HG02981 (cell line): ENCODE results near the gene TREX2.

Experiments used
- ATAC-seq: cut with Tn5 transposase; IDR thresholded peaks from one replicate; pipeline ENCODE4 v1.9.1; 2021; ENCODE audit warnings: mild to moderate bottlenecking, moderate library complexity; ENCODE audit not compliant: unreplicated experiment

Gene TREX2

DNA sequence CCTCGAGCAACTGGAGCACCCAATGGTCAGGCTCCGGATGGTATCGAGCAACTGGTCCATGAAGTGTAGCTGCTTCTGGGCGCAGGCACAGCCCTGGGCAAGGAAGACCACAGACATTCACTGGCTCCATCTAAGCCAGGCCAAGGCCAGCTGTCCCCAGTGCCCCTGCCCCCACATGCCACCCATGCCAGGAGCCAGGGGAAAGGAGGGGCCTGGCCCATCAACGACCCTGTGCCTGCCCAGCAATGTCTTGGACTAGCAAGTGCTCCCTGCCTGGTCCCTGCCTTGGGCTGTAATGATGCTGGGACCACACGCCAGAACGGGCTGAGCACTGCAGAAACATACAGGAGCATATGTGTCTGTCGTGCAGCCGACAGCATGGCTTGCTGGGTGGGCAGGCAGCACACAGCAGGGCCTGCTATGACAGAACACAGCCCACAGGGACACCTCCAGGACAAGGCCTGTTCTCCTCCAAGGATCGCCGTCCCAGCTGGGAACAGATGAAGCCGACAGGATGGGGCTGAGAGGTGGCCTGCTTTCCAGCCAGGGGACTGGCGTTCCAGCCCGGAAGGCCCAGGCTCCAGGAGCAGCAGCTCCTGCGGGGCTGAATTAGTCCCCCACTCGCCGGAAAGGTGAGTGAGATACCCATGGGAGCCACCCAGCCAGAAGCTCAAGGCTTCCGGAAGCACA is 11.4 kb upstream of the TREX2 start:
- no peak for ATAC-seq

DNA sequence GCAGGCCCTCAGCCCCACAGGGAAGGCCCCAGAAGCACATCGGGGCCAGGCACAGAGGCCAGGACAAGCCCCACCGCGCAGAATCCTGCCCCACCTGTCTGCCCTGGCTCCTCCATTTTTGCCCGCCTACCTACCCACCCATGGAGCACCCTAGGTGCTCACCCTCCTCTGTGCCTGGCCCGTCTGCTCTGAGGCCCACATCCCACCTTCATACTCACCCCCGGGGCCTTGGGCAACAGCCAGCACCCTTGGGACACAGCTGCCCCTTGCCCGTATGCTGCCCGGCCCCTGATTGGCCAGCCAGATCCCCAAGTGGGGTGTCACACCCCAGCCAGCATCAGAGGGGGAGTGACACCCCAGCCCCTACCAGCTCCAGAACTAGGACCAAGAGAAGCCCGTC is 10.8 kb upstream of the TREX2 start:
- ATAC-seq: no peak

DNA sequence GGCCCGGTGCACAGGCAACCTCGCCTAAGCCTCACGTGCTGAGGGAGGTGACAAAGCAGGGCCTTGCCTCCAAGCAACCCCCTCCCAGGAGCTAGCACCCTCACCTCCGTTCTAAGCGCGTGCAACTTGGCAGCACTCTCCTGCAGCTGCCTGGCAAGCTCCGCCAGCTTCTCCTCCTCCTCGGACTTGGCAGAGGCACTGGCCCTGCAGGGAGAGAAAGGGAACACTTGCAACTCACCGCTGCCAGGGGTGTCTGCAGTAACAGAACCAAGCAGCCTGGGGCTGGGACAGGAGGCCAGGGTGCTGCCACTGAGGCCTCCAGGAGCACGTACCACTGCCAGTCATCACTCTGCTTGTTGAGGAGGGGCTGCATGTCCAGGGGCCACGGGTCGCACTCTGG is 10.3 kb upstream of the TREX2 start:
- no peak for ATAC-seq

DNA sequence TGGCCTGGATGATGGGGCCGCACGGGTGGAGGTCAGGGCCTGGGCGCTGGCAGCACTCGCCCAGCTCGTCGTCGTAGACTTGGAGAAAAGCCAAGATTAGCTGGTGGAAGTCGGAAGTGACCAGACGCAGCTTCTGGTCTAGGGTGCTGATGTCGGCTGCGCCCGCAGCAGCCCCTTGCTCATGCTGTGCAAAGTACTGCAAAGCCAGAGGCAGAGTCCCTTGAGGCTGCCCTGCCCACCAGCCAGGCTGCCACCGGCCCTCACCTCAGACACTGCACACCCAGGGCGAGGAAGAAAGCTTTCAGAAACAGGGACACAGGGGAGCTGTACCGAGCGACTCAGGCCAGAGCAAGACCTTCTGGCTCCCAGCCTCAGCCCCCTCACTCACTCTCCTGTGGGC is 9.7 kb upstream of the TREX2 start:
- no peak for ATAC-seq

GRCh38 chrX:153454901-153455550 is 9.2 kb upstream of the TREX2 start:
- no peak for ATAC-seq

DNA sequence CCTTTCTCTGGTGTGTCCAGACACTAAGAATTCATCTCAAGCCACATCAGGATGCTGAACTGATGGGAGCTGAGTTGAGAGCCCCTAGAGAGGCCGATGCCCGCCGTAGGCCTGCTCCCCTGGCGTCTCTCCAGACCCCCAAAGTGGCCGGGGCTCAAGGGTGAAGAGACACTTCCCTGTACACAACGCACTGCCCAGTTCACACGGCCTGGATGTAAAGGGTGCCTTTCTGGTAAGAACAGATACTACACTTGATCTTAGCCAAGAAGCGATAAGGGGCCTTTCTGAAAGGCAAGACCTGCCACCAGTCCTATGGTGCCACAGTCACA is 5.1 kb upstream of the TREX2 start:
- ATAC-seq: no peak

- ATAC-seq: no peak
These were observed 4.5 kb upstream of the TREX2 start for GRCh38 chrX:153450114-153450948.

GRCh38 chrX:153449368-153450113 is 3.7 kb upstream of the TREX2 start:
- no peak for ATAC-seq

DNA sequence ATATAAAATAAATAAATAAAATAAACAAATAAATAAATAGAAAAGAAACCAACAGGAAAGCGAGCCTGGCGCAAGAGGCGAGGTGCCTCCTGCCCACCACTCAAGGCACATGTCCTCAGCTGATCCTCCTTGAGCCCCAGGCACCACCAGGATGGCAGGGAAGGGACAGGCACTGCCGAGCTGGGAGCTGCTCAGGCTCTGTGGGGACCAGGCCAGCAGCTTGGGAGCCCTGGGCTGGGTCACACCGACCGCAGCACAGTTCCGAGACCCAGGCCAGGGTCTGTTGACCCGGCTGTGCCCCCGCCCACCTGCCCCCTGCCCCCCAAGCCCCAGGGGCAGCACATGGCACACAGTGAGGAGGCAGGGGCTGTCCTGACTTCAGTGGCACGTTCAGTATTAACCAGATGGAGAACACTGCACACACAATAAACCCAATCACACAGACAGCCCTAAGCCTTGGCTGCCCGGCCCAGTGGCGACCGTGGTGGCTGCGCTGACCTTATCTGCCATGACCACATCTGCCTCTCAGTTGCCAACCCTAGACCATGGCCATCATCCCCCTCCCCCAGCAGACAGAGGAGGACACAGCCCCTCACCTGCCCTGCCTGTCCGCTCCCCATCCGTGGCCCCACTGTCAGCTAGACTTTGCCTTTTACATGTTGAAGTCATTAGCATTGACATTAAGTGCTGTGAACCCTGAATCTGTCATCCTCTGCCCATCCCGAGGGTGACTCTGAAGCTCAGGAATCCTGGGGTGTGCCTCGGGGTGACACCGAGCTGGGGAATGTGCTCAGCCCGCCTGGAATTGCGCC is 2.9 kb upstream of the TREX2 start:
- ATAC-seq: no peak

DNA sequence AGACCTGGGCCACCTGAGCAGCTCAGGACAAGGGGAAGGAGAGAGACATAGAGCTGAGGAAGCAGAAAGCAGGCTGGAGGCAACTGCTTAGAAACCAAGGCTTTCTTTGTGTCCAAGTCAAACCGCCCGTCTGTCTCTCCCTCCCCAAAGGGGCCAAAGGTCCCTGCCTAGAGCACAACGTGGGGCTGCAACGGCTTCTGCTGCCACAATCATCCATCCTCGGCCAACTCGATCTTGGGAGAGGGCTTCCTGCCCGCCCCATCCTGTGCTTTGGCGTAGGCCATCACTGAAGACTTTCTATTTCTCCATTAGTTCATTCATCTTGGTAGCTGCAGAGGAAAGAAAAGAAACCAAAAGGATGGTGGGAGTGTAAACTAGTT is 1.7 kb upstream of the TREX2 start:
- no peak for ATAC-seq

DNA sequence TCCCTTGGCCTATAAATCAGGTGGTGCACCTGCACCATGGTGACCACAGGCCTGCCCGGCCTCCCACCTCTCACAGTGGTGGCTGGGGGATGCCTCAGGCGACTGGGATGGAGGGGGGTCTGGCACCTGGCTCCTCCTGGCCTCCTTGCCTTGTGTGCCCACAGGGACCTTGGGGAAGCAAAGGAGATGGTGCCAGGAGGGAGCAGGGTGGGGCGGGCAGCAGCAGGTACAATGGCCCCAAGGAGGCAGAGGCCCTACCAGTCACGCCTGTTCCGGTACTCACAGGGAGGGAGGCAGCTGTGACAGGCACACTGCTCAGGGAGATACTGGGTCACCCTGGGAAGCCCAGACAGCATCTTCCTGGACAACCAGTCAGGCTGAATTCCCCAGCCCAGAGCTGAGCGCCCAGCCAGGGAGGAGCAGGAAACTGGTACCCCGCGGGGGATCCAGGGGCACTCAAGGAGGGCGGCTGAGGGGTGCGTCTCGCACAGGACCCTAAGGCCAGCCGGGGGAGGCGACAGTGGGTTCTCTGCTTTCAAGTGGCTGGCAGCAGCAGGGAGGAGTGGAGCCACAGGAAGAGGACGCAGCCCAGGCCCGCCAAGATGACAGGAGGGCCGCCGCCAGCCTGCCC is 1.2 kb upstream of the TREX2 start:
- no peak for ATAC-seq

DNA sequence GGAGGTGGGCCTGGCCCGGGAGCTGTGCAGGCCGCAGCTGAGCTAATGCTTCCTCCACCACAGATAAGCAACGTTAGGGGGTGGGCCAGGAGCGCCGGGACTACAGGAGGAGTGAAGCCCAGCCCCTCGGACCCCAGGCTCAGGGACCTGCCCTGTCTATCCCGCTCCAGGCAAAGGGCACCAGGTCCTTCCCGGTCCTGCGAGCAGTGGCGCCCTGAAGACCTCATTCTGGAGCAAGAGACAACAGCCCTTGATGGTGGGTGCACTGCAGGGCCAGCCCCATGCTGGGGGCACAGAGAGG is 730 bp upstream of the TREX2 start:
- ATAC-seq: no peak

GRCh38 chrX:153445106-153445855 is 575 bp downstream of the TREX2 start:
- no peak for ATAC-seq

DNA sequence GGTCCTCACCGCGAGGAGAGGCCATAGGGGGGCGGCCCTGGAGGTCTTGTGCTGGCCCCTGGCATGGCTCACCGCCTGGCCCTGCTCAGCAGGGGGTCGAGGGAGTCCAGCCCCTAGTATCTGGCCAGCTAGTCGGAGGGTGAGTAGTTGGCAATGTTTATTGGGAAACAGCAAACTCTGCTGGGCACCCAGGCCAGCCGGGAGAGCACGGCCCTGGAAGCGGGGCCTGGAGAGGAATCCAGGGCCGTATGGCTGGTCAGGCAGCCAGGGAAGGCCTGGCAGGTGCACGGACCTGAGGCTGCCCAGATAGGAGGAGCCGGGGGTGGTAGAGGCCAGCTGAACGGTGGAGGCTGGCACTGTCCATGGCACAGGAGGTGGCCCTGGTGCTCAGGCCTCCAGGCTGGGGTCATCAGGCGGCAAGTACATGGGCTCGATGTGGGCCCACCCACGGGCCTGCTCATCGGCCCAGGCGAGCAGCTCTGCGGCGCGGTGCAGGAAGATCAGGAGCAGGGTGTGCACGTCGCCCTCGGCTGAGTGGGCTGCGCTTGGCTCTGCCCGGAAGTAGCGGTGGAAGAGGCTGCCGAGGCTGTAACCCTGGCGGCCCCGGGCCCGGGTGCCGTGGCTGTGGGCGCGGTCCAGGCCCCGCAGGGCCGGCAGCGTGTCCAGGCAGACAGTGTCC is 1.4 kb downstream of the TREX2 start:
- no peak for ATAC-seq

DNA sequence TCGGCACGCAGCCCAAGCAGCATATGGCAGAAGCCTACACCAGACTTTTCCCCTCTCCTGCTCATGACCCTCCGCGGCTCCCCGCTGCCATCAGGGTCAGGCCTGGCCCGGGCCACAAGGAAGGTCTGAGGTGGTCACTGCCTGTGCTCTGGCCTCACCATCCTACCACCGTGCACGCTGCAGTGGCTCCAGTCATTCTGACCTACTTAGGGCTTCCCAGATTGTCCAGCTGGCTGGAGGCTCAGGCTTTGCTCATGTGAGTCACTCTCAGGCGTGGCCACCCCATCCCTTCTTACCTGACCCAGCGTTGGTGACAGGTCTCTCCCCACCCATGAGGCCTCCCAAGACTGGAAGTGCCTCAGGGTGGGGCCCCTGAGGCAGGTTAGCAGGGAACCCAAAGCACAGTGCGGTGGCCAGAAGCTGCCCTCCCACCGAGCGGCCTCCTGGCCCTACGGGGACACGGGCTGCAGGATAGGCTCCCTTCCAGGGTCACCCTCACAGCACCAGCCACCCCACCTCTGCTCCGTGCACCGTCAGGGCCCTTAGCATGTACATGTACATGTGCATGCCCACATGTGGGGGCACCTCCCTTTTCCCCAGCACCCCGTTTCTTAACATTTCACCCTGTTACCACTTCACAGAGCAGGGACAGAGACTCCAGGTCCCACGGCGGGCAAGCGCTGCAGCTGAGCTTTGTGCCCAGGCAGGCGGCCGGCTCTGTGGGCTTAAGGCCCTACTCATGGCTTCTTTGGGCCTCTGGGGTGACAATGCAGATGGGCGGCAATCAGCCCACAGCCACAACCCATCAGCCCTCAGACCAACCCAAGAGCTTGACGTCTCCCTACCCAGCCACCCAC is 2.2 kb downstream of the TREX2 start:
- no peak for ATAC-seq

- ATAC-seq: no peak
These were observed 3.4 kb downstream of the TREX2 start for GRCh38 chrX:153442463-153442862.

- ATAC-seq: no peak
These were observed 3.9 kb downstream of the TREX2 start for GRCh38 chrX:153441981-153442380.

- no peak for ATAC-seq
These were observed 4.6 kb downstream of the TREX2 start for GRCh38 chrX:153441296-153441695.
